Measurements from ENCODE around the gene C11orf24. TPM values are rescaled to one million over a fixed set of nuclear protein-coding genes. Genes with fewer than 3 reads are reported as not detected.

The C11orf24 gene
- polyA plus RNA-seq, 1 of the 3 experiments (the other 2 are of a cell fraction): 50.9 TPM

- peaks cover 1% of the 10 kb centered on the region for H3F3A ChIP-seq (replicated peaks; ENCODE audit: insufficient read depth)
- no peaks in the 10 kb centered on the region for H3K9me3 ChIP-seq
- no peak overlapping the region for H3K4me3 ChIP-seq (ENCODE audit: low read depth in 2 of 2, low read length in 1 of 2)
- H3K9me2 ChIP-seq: no peaks in the 10 kb centered on the region
- POLR2A ChIA-PET: interaction anchor here (0.6 to 0.7 kb wide), 2 partner anchors 118 to 632 kb away, joined by 3 read pairs; partner anchors contain the start of gene GSTP1
- H3K27ac ChIP-seq (ENCODE audit: low read depth in 2 of 2, low read length in 1 of 2): no peak overlapping the region
- TF ChIP-seq CTCF (IDR thresholded peaks at IDR 0.05) (no peak), USF2 (IDR thresholded peaks at IDR 0.05; ENCODE audit: borderline replicate concordance, low read depth, low read length) (no peak), YY1 (IDR thresholded peaks at IDR 0.05; ENCODE audit: low read depth) (no peak), MAX (IDR thresholded peaks at IDR 0.05; ENCODE audit: low read depth) (no peak), USF1 (IDR thresholded peaks at IDR 0.05; ENCODE audit: borderline replicate concordance, low read depth) (no peak), POLR2AphosphoS5 (IDR thresholded peaks at IDR 0.05; ENCODE audit: low read depth, low read length) (no peak), MEF2A (IDR thresholded peaks at IDR 0.05; ENCODE audit: borderline replicate concordance, low read depth) (no peak), RFX5 (IDR thresholded peaks at IDR 0.05; ENCODE audit: low read length) (no peak), ZBTB33 (IDR thresholded peaks at IDR 0.05; ENCODE audit: borderline replicate concordance, low read depth) (no peak), TAF1 (IDR thresholded peaks at IDR 0.05; ENCODE audit: borderline replicate concordance, low read depth, low read length) (no peak), EP300 (IDR thresholded peaks at IDR 0.05; ENCODE audit: borderline replicate concordance in 1 of 2, low read depth in 1 of 2, low read length in 1 of 2) (no peak), FOXM1 (IDR thresholded peaks at IDR 0.05; ENCODE audit: low read depth) (no peak), EZH2phosphoT487 (IDR thresholded peaks at IDR 0.05; ENCODE audit: borderline replicate concordance, low read depth) (no peak), JUND (IDR thresholded peaks at IDR 0.05) (no peak), IRF3 (IDR thresholded peaks at IDR 0.05; ENCODE audit: low read depth, low read length) (no peak), PBX3 (IDR thresholded peaks at IDR 0.05) (no peak)
- no peak overlapping the region for H2AFZ ChIP-seq (ENCODE audit: low read depth)
- 79% methylated on average over 4 of the region's 6 CpGs for WGBS (ENCODE audit: low lambda C conversion rate)
- no peaks in the 10 kb centered on the region for H3K36me3 ChIP-seq (replicated peaks in 1 of 2; ENCODE audit: control insufficient read depth in 1 of 2, insufficient read depth in 2 of 2, low read length in 1 of 2)
- H3K79me2 ChIP-seq (ENCODE audit: insufficient read depth): peaks cover 20% of the 10 kb centered on the region
- H3K4me2 ChIP-seq: no peak overlapping the region
- peaks cover 19% of the 10 kb centered on the region for H4K20me1 ChIP-seq (ENCODE audit: insufficient read depth)
- H3K9ac ChIP-seq: no peak overlapping the region
- peaks cover 4% of the 10 kb centered on the region for H3K27me3 ChIP-seq (ENCODE audit: insufficient read depth)
- H3K4me1 ChIP-seq (ENCODE audit: control insufficient read depth in 1 of 2, insufficient read depth in 2 of 2, low read depth in 1 of 2, low read length in 1 of 2): peaks cover 11 to 21% of the 10 kb centered on the region in 2 experiments; a peak in 3 of 4 replicates
- DNase-seq: peak; percentile 12
- CTCF ChIA-PET: interaction anchor here (0.7 to 1.7 kb wide), 3 partner anchors 13 to 83 kb away, joined by 3 to 7 read pairs (median 4); no protein-coding TSS in a partner anchor
Measured at GRCh38 chr11:68215524-68216170, 56.1 kb downstream of the C11orf24 start.

Data from SK-N-SH (cell line).